DOHH2 (cell line): ENCODE data around the gene COX10.
"Not testable (repeated sequence)": the region's sequence is repeated elsewhere in the genome, so short reads cannot be mapped to it uniquely, and the experiment has no call there.

Experiments used
- H3F3A ChIP-seq: fragments of 200-600 bp; sonication (generic), shearing (Covaris generic); 2 replicates; pipeline ENCODE4 v1.6.0; 2016; ENCODE audit warnings: antibody characterized with exemption, mild to moderate bottlenecking; ENCODE audit not compliant: control insufficient read depth, insufficient read depth
- H3K27ac ChIP-seq: fragments of 200-600 bp; sonication (generic); 2 replicates; pipeline ENCODE4 v1.5.1; 2014; ENCODE audit warnings: low read depth, mild to moderate bottlenecking, low read length, moderate library complexity
- H3K27me3 ChIP-seq: fragments of 200-600 bp; sonication (generic); 2 replicates; pipeline ENCODE4 v1.6.1; 2014; ENCODE audit warnings: mild to moderate bottlenecking, low read length, mixed read lengths; ENCODE audit not compliant: control insufficient read depth
- H3K36me3 ChIP-seq: fragments of 200-600 bp; sonication (generic); 2 replicates; pipeline ENCODE4 v1.6.1; 2014; ENCODE audit warnings: mild to moderate bottlenecking, low read length, moderate library complexity, mixed read lengths; ENCODE audit not compliant: control insufficient read depth
- H3K4me1 ChIP-seq: fragments of 200-600 bp; sonication (generic); 2 replicates; pipeline ENCODE4 v1.6.1; 2014; ENCODE audit warnings: mild to moderate bottlenecking, low read length, mixed read lengths; ENCODE audit not compliant: control insufficient read depth
- H3K4me2 ChIP-seq: fragments of 200-600 bp; sonication (generic); 2 replicates; pipeline ENCODE4 v1.6.0; 2014; ENCODE audit warnings: mild to moderate bottlenecking, low read length, moderate library complexity
- H3K4me3 ChIP-seq: fragments of 200-600 bp; sonication (generic); 2 replicates; pipeline ENCODE4 v1.5.1; 2014; ENCODE audit warnings: mild to moderate bottlenecking, low read length, mixed read lengths
- H3K79me2 ChIP-seq: fragments of 200-600 bp; sonication (generic); 2 replicates; pipeline ENCODE4 v1.6.1; 2014; ENCODE audit warnings: mild to moderate bottlenecking, low read length, mixed read lengths; ENCODE audit not compliant: control insufficient read depth
- H3K9me2 ChIP-seq: fragments of 200-600 bp; sonication (generic); replicated peaks from 2 replicates; pipeline ENCODE4 v1.6.1; 2014; ENCODE audit warnings: mild to moderate bottlenecking, low read length, mixed read lengths; ENCODE audit not compliant: control insufficient read depth
- H3K9me3 ChIP-seq: fragments of 200-600 bp; sonication (generic); 2 replicates; pipeline ENCODE4 v1.6.1; 2014; ENCODE audit warnings: antibody characterized with exemption, low read length, mixed read lengths; ENCODE audit not compliant: control insufficient read depth, insufficient read depth
- H4K20me1 ChIP-seq: fragments of 200-600 bp; sonication (generic); 2 replicates; pipeline ENCODE4 v1.6.0; 2014; ENCODE audit warnings: low read depth, mild to moderate bottlenecking, antibody characterized with exemption, low read length, moderate library complexity; ENCODE audit not compliant: control insufficient read depth, insufficient read depth
- EZH2phosphoT487 ChIP-seq: fragments of 200-600 bp; sonication (generic); IDR thresholded peaks from 2 replicates; pipeline ENCODE4 v1.6.1; 2017; ENCODE audit warnings: borderline replicate concordance, mild to moderate bottlenecking, antibody characterized with exemption, low read length, moderate library complexity, mixed read lengths
- TF ChIP-seq, protein P1 (sequence below): fragments of 200-600 bp; sonication (generic); IDR thresholded peaks from one replicate; pipeline ENCODE4 v1.5.1; 2014; ENCODE audit warnings: antibody characterized with exemption, mild to moderate bottlenecking, low read depth, low read length; ENCODE audit not compliant: poor library complexity, severe bottlenecking

COX10 gene

DNA sequence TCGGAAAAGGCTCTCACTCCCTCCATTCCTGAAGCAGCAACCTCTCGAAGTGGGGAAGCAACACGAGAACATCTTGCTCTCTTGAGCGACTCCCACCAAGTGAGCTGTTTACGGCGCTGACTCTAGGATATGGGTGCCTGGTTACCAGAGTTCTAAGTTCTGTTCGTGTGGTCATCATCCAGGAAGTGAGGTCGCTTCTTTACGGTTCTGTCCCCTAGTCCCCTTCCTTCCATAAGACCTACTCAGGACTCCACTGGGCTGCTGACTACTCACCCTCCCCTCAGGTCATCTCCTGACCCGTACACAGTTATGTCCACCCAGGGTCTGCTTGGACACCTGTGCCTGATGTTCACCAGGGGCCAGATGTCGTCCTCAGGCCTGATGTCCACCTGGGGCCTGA, 167.5 kb downstream of the COX10 start, which contains the start of gene CDRT15:
Gene CDRT15 (minus strand): TSS at position 101 of the 400 bp plus-strand sequence. CDS start 29 bp downstream, at position 72.
- H3K27ac ChIP-seq, H3K79me2 ChIP-seq, H3K27me3 ChIP-seq: not testable (repeated sequence)

DNA sequence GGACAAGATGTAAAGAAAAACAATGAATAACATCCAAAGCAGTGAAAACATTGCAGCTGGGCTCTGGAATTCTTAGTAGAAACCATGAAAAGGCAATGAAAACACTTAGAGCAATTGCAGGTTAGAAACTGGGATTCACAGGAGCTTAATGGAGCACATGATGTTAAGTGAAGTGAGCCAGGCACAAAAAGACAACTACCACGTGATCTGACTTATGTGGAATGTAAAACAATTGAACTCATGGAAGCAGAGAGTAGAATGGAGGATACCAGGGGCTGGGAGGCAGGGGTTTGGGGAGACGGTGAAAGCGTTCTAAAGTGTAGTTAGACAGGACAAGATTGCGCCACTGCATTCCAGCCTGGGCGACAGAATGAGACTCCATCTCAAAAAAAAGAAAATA, 170.0 kb downstream of the COX10 start:
- not testable (repeated sequence) for H3K9me2 ChIP-seq, H3K27ac ChIP-seq, H3K4me3 ChIP-seq, H3K27me3 ChIP-seq, H3K4me2 ChIP-seq, H4K20me1 ChIP-seq, H3K79me2 ChIP-seq, H3K4me1 ChIP-seq, H3K9me3 ChIP-seq, H3K36me3 ChIP-seq, H3F3A ChIP-seq

More for the DNA sequence above, 167.5 kb downstream of the COX10 start, which contains the start of gene CDRT15:
- H3K9me3 ChIP-seq, H3K4me1 ChIP-seq, H4K20me1 ChIP-seq, H3K9me2 ChIP-seq, H3K36me3 ChIP-seq, H3K4me3 ChIP-seq, H3K4me2 ChIP-seq, H3F3A ChIP-seq: not testable (repeated sequence)

DNA sequence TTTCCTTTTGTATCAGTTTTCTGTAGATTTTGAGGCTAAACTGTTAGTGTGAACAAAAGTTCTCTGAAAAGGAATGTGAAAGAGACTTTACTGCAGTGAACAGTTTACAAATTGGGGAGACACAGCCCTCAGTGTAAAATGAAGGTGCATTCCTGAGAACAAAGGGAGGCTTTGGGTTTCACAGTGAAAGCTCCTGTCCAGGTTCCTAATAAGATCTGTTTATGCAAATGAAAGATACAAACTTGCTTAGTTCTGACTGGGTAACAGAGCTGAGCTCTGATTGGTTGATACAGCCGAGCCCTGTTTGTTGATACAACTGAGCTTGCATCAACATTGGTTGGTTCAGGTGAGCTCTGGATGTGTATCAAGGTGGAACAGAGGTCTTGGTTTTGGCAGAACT, 175.7 kb downstream of the COX10 start:
- no peaks in the 10 kb centered on the region for H3K9me3 ChIP-seq
- no peaks in the 10 kb centered on the region; the same call in 1 of the 2 replicates for H3K27me3 ChIP-seq
- H3K27ac ChIP-seq, result no peak overlapping the region
- H3K9me2 ChIP-seq, result no peaks in the 10 kb centered on the region
- TF ChIP-seq, protein P1, sequence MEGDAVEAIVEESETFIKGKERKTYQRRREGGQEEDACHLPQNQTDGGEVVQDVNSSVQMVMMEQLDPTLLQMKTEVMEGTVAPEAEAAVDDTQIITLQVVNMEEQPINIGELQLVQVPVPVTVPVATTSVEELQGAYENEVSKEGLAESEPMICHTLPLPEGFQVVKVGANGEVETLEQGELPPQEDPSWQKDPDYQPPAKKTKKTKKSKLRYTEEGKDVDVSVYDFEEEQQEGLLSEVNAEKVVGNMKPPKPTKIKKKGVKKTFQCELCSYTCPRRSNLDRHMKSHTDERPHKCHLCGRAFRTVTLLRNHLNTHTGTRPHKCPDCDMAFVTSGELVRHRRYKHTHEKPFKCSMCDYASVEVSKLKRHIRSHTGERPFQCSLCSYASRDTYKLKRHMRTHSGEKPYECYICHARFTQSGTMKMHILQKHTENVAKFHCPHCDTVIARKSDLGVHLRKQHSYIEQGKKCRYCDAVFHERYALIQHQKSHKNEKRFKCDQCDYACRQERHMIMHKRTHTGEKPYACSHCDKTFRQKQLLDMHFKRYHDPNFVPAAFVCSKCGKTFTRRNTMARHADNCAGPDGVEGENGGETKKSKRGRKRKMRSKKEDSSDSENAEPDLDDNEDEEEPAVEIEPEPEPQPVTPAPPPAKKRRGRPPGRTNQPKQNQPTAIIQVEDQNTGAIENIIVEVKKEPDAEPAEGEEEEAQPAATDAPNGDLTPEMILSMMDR, result no peak
- no peak for TF ChIP-seq EZH2phosphoT487
- H3K4me3 ChIP-seq, result no peak overlapping the region
- H3K36me3 ChIP-seq, result no peaks in the 10 kb centered on the region
- no peak overlapping the region for H3K4me2 ChIP-seq
- H3F3A ChIP-seq, result no peaks in the 10 kb centered on the region
- H3K79me2 ChIP-seq, result no peaks in the 10 kb centered on the region
- H4K20me1 ChIP-seq, result no peaks in the 10 kb centered on the region
- no peaks in the 10 kb centered on the region for H3K4me1 ChIP-seq

DNA sequence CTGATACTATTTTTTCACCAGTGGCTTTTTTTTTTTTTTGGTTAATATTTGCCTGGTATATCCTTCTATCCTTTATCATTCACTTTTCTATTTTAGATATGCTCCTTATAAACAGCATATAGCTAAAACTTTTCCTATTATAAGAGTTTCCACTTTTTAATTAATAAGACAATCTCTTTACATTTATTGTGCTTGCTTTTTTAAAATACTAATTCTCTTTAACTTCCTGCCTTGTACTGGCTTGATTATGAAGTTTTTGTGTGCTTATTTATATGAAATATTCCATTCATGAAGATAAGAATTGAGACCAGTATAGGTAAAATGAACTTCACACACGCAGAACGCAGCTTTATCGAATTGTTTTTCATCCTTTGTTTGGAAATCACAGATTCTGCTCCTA, 176.3 kb downstream of the COX10 start:
- TF ChIP-seq EZH2phosphoT487, result no peak
- TF ChIP-seq, protein P1, result no peak
- Histone ChIP-seq H4K20me1 (no peaks in the 10 kb centered on the region), H3K9me2 (no peaks in the 10 kb centered on the region), H3K4me2 (no peak overlapping the region), H3K4me3 (no peak overlapping the region), H3K4me1 (no peaks in the 10 kb centered on the region), H3F3A (no peaks in the 10 kb centered on the region), H3K27ac (no peak overlapping the region), H3K36me3 (no peaks in the 10 kb centered on the region), H3K9me3 (no peaks in the 10 kb centered on the region), H3K79me2 (no peaks in the 10 kb centered on the region), H3K27me3 (no peaks in the 10 kb centered on the region; the same call in 1 of the 2 replicates)
